ENCODE data around the gene MYH8.

MYH8 gene

DNA sequence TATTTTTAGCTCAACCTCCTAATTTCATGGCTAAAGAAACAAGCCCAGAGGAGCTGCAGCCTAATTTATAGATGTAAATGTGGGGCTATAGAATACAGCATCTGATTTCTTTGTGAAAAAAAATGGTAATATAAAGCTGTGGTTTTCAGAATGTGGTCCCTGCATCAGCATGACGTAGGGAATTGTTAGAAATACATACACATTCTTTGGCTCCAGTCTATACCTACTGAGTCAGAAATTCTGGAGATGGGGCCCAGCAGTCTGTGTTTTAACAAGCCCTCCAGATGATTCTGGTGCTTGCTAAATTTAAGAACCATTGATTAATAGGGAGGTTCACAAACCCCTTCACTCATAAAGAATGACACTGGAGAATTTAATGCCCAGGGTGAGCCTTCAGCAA, 18.1 kb upstream of the MYH8 start:
- TF ChIP-seq CTCF (IDR thresholded peaks at IDR 0.05; ENCODE audit: low read depth, low read length), result no peak
- DNase-seq (ENCODE audit: extremely low read depth, low read depth), result no peak

DNA sequence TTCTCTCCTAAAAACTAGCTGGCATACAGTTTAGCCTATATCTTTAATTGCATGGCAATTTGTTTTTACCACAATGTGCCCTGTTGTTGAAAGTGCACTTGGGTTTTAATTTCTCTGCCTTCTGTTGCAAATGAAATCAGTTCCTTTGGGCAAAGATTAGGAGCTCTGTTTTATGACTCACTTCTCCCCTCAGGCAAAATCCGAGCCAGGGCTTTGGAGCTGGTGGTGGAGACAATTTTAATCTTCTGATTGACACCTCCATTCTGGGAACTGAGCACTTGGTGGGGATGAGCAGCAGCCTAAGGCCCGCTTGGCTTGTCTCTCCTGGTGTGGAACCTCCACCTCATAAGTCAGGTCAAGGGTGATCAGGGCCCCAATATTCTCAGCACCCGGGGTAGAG, 13.3 kb upstream of the MYH8 start:
- no peak for DNase-seq (ENCODE audit: extremely low read depth, low read depth)
- no peak for TF ChIP-seq CTCF (IDR thresholded peaks at IDR 0.05; ENCODE audit: low read depth, low read length)

DNA sequence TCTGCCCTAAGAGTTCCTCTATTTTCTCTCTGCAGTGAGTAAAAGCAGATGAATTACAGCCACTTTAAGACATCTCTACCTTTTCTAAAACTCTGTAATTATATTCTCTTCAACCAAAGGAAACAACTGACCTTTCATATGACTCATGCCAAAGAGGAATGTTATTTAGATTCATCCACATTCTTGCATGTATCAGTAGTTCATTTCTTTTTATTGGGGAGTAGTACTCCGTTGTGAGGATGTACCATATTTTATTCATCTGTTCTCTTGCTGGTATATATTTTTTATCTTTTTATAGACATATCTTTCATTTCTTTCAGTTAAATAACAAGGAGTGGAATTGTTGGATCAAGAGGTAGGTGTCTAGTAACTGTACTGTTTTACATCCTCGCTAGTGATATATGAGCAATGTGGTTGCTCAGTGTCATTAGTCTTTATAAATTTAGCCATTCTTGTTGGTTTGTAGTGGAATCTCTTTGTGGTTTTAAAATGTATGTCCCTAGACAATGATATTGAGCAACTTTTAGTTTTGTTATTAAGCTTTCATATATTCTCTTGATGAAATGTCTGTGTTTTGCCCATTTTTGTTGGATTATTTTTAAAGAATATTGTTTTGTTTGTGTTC, 7.8 kb upstream of the MYH8 start:
- no peak for TF ChIP-seq CTCF (IDR thresholded peaks at IDR 0.05; ENCODE audit: low read depth, low read length)
- DNase-seq (ENCODE audit: extremely low read depth, low read depth), result no peak

DNA sequence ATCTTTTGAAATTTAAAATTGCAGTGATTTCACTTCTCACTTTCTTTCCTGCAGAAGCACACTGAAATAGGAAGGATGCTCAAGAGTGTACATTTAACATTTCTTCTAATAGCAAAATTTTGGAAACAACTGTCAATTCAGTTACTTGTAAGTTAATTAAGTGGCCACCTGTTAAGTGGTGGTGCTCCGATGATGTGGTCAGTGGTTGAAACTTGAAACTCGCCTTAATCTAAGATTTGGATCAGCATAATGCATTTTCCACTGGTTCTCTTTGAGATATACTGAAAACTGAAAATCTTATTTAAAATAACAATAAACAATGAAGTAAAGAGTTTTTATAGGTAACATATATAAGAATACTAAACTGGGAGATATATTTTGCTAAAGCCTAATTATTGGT, 7.0 kb upstream of the MYH8 start:
- no peak for DNase-seq (ENCODE audit: extremely low read depth, low read depth)
- TF ChIP-seq CTCF (IDR thresholded peaks at IDR 0.05; ENCODE audit: low read depth, low read length), result no peak

- no peak for TF ChIP-seq CTCF (IDR thresholded peaks at IDR 0.05; ENCODE audit: low read depth, low read length)
- DNase-seq (ENCODE audit: extremely low read depth, low read depth), result no peak
Measured at GRCh38 chr17:10421211-10421610, 539 bp downstream of the MYH8 start.

DNA sequence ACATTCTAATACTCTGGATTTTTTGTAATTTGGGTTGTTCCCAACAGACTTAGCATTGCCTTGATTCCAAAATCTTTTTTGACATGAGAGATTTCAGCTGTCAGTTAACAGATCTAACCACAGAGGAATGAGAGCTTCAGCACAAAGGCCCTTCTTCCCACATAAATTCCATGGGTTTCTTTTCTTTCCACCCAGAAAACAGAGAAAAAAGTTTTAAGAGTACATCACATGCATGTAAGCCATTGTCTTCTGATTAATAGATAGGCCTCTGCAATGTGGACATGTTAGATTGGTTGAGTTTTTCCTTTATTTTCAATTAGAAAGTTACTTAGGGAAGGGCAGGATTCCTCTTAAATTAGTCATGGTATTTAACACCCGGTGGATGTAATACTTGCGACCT, 939 bp downstream of the MYH8 start:
- DNase-seq (ENCODE audit: extremely low read depth, low read depth), result no peak
- TF ChIP-seq CTCF (IDR thresholded peaks at IDR 0.05; ENCODE audit: low read depth, low read length), result no peak

- TF ChIP-seq CTCF (IDR thresholded peaks at IDR 0.05; ENCODE audit: low read depth, low read length), result no peak
- DNase-seq (ENCODE audit: extremely low read depth, low read depth), result no peak
Measured at GRCh38 chr17:10417431-10417830, 4.3 kb downstream of the MYH8 start.

Measured in AG09319 (cell line).